DND-41 (cell line): Measurements from ENCODE around the gene ARHGAP31.

ENCODE experiments used
- CTCF ChIP-seq: IDR thresholded peaks from 2 replicates; pipeline ENCODE4 v1.5.1; 2012; ENCODE audit warnings: borderline replicate concordance, low read length, moderate library complexity, mild to moderate bottlenecking; ENCODE audit not compliant: poor library complexity, severe bottlenecking; ENCODE audit errors: extremely low read depth
- EZH2 ChIP-seq: IDR thresholded peaks from 3 replicates; pipeline ENCODE4 v1.6.1; 2012; ENCODE audit warnings: borderline replicate concordance, low read depth, mild to moderate bottlenecking, moderate library complexity, low read length, inconsistent platforms; ENCODE audit not compliant: severe bottlenecking

DNA sequence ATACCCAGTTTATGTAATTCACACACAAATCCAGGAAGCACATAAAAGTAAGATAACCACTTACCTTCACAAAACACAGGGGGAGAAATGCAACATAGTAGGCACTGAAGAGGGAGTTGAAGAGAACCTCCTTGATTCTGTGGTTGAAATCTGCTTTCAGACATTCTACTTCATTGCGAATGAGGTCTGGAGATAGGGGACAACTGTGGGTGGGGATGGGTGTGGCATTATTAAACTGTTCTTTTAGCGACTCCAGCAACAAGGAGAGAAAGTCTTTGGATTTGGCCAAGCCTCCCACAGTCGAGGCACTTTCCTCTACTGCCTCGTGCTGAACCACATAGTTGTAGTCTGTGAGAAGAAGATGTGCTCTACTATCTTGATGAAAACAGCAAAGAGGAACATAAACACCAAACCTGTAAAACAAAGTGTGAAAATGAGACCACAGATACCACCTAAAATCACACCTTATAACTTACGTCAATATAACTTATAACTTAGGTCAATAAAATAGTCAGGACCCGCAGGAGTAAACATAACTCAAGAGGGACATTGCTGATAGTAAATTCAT is 143.6 kb downstream of the ARHGAP31 start:
- TF ChIP-seq CTCF (no peak), EZH2 (no peak)
